Nephron (organoid): ENCODE measurements around the gene SHH.

Source experiments
- H3K27ac Mint-ChIP-seq, 3 experiments: 2 replicates each; pipeline ENCODE4 v1.8.0; 2020; ENCODE audit warnings: mixed read lengths in 3 of 3, mild to moderate bottlenecking in 2 of 3, moderate library complexity in 1 of 3
- H3K27me3 Mint-ChIP-seq: 2 replicates; pipeline ENCODE4 v1.8.0; 2021; ENCODE audit warnings: low read depth, mild to moderate bottlenecking, moderate library complexity, mixed read lengths
- H3K36me3 Mint-ChIP-seq: 2 replicates; pipeline ENCODE4 v1.8.0; 2020; ENCODE audit warnings: low read depth, mixed read lengths
- H3K4me1 Mint-ChIP-seq: 2 replicates; pipeline ENCODE4 v1.8.0; 2020; ENCODE audit warnings: mixed read lengths
- H3K4me3 Mint-ChIP-seq, 3 experiments: 2 replicates each; pipeline ENCODE4 v1.8.0; 2020; ENCODE audit warnings: mild to moderate bottlenecking in 3 of 3, mixed read lengths in 3 of 3, moderate library complexity in 2 of 3
- H3K9me3 Mint-ChIP-seq: 2 replicates; pipeline ENCODE4 v1.8.0; 2020; ENCODE audit warnings: mixed read lengths
- TF ChIP-seq, protein P1 (sequence below), 3 experiments: fragments of 200-600 bp; sonication (generic); IDR thresholded peaks; one replicate each; pipeline ENCODE4 v1.5.0; 2021; ENCODE audit warnings: antibody characterized with exemption in 3 of 3; ENCODE audit not compliant: unreplicated experiment in 3 of 3

The SHH gene

DNA sequence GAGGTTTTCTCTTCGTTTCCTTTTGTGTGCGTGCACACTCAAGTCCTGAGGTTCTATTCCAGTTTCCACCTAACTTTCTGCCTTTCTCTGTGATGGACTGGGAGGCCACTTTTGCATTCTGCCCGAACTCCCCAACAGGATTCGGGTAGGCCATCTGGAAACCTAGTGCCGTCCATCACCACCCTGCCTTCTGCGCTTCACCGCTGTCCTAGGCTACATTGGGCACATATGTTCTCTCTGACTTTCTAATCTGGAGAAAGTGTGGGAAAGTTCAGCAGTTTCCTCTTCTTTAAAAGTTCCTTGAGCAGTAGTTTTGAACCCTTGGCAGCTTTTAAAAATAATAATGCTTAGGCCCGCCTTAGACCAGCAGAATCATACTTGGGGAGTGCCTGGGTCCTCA lies 46.8 kb downstream of the SHH start:
- H3K4me3 Mint-ChIP-seq = no peak overlapping the region
- H3K4me1 Mint-ChIP-seq = peaks cover 58% of the 10 kb centered on the region
- no peak overlapping the region for H3K27ac Mint-ChIP-seq
- peaks cover 64% of the 10 kb centered on the region for H3K36me3 Mint-ChIP-seq
- TF ChIP-seq, protein P1, sequence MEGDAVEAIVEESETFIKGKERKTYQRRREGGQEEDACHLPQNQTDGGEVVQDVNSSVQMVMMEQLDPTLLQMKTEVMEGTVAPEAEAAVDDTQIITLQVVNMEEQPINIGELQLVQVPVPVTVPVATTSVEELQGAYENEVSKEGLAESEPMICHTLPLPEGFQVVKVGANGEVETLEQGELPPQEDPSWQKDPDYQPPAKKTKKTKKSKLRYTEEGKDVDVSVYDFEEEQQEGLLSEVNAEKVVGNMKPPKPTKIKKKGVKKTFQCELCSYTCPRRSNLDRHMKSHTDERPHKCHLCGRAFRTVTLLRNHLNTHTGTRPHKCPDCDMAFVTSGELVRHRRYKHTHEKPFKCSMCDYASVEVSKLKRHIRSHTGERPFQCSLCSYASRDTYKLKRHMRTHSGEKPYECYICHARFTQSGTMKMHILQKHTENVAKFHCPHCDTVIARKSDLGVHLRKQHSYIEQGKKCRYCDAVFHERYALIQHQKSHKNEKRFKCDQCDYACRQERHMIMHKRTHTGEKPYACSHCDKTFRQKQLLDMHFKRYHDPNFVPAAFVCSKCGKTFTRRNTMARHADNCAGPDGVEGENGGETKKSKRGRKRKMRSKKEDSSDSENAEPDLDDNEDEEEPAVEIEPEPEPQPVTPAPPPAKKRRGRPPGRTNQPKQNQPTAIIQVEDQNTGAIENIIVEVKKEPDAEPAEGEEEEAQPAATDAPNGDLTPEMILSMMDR (IDR thresholded peaks at IDR 0.05; ENCODE audit: unreplicated experiment in 3 of 3) = no peak
- H3K27me3 Mint-ChIP-seq = no peaks in the 10 kb centered on the region
- no peaks in the 10 kb centered on the region for H3K9me3 Mint-ChIP-seq

DNA sequence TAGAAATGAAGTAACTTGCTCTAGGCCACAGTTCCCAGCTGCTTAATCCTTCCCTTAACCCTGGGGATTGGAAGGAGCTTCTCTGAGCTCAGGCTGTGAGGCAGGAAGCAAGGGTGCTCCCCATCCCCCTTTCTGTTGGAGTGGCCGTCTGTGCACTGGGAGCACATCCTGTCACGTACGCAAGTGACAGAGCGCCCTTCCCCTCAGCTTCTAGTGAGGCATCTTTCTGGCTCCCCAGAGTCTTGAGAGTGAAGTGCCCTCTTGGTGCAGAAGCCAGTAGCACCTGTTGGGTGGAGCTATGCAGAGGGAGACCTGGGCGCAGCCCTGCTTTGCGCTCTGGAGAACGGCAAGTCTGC lies 47.8 kb downstream of the SHH start:
- H3K9me3 Mint-ChIP-seq = no peaks in the 10 kb centered on the region
- no peaks in the 10 kb centered on the region for H3K27me3 Mint-ChIP-seq
- peaks cover 49% of the 10 kb centered on the region for H3K4me1 Mint-ChIP-seq
- TF ChIP-seq, protein P1 (IDR thresholded peaks at IDR 0.05; ENCODE audit: unreplicated experiment in 3 of 3) = no peak
- peaks cover 66% of the 10 kb centered on the region for H3K36me3 Mint-ChIP-seq
- no peak overlapping the region for H3K4me3 Mint-ChIP-seq
- peak overlapping the region; percentile 24 to 63 (median 51) for H3K27ac Mint-ChIP-seq

DNA sequence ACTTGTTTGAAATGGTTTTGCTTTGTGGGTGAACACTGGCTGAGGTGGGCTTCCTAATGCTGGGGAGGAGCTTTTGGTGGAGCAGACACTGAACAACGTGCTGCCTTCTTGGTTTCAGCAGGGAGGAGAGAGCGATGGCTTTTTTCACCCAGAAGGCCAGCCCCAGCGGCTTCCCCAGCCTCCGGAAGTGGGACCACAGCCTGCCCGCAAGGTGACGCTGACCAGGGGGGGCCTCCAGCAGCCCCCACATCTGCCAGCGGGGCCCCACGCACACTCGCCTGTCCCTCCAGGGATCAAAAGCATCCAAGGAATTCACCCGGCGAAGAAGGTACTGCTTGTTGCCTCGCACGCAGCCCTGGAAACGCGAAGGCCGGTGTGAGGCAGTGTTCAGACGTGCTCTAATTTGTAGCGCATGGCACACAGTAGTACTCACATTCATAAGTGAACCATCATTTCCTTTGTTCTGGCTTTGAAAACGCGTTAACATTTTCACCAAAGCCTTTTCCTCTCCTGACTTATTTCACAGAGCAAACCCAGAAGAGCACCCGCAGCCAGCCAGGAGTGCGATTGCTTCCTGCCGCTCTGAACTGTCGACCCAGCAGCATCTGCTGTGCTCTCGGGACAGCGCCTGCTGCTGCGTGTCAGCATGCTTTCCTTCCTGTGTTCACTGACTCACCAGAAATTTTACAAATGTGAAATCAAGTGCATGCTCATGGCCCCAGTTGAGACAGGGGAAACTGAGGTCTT lies 48.4 kb downstream of the SHH start:
- TF ChIP-seq, protein P1 (IDR thresholded peaks at IDR 0.05; ENCODE audit: unreplicated experiment in 3 of 3) = no peak
- Mint-ChIP-seq H3K9me3 (no peaks in the 10 kb centered on the region), H3K36me3 (peaks cover 69% of the 10 kb centered on the region), H3K27ac (peak overlapping the region; percentile 24 to 63 (median 51)), H3K4me3 (peak overlapping the region in 1 of 3 experiments; percentile 44), H3K4me1 (peaks cover 44% of the 10 kb centered on the region), H3K27me3 (no peaks in the 10 kb centered on the region)

DNA sequence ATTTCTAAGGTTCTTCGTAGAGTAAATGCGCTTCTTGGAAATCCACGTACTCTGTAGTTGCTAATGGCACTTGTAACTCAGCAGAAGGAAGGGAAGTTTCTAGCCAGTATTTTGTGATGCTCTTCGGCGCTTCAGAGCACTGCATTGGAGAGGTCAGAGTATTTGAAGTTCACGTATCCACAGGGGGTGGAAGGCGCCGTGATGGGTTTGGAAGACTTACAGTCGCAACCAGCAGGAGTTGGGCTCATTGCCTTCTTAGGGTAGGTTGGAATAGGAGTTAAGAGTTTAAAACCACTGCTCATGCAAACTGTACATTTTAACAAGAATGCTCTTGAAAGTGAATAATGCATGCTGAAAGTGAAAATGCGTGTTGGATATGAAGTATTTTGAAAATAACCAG lies 49.1 kb downstream of the SHH start:
- Mint-ChIP-seq H3K27ac (peak overlapping the region; percentile 0 to 83 (median 51)), H3K27me3 (no peaks in the 10 kb centered on the region), H3K4me1 (peaks cover 39% of the 10 kb centered on the region), H3K36me3 (peaks cover 73% of the 10 kb centered on the region), H3K9me3 (no peaks in the 10 kb centered on the region), H3K4me3 (peak overlapping the region in 2 of 3 experiments; percentile 0 to 15)
- TF ChIP-seq, protein P1 (IDR thresholded peaks at IDR 0.05; ENCODE audit: unreplicated experiment in 3 of 3) = no peak

DNA sequence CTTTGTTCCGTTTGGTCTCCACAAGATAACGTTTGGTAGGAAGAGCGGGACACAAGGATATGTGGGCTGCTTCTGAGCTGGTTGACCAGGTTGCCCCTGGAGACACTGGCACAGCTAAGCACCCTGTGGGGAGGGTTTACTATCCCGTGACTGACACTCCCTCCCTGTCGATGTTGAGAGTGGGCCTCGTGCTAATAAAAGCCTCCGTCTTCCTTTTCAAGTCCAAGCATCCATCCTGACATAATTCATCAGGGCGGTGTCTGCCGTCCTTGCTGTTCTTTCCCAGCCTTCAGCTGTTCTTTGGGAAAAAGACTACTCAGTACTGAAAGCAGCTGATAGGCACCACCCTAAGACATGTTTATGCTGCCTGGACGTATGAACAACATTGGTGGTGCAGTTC lies 49.6 kb downstream of the SHH start:
- H3K4me1 Mint-ChIP-seq = peaks cover 38% of the 10 kb centered on the region
- H3K27ac Mint-ChIP-seq = peak overlapping the region; percentile 0 to 83 (median 51)
- TF ChIP-seq, protein P1 (IDR thresholded peaks at IDR 0.05; ENCODE audit: unreplicated experiment in 3 of 3) = no peak
- no peaks in the 10 kb centered on the region for H3K9me3 Mint-ChIP-seq
- H3K36me3 Mint-ChIP-seq = peaks cover 76% of the 10 kb centered on the region
- peak overlapping the region in 1 of 3 experiments; percentile 0 for H3K4me3 Mint-ChIP-seq
- no peaks in the 10 kb centered on the region for H3K27me3 Mint-ChIP-seq

DNA sequence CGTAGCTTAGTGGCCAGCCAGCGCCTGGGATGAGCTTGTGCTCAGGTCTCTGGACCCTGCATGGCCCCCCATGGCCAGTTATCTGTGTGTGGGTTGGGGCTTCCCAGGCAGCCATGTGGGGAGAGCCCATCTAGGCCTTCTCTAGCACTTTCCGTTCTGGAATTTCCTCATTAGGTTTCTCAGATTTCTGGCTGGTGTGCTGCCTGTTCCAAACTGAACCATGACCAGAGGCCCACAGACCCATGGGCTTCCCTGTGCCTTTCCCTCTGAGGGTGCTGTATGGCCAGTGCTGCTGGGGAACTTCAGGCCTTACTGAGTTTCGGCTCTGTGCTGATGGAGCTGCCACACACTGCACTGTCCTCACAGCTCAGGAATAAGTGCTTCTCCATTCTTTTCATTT lies 50.2 kb downstream of the SHH start:
- Mint-ChIP-seq H3K27ac (peak overlapping the region in 2 of 3 experiments; percentile 51 to 83), H3K4me3 (no peak overlapping the region), H3K4me1 (peaks cover 38% of the 10 kb centered on the region), H3K27me3 (no peaks in the 10 kb centered on the region), H3K9me3 (no peaks in the 10 kb centered on the region), H3K36me3 (peaks cover 74% of the 10 kb centered on the region)
- TF ChIP-seq, protein P1 (IDR thresholded peaks at IDR 0.05; ENCODE audit: unreplicated experiment in 3 of 3) = no peak
